H7 (cell line): Measurements from ENCODE around the gene RPTOR. TPM values are rescaled to one million over a fixed set of nuclear protein-coding genes. Genes with fewer than 3 reads are reported as not detected.

Source experiments
- DNase-seq: peaks from one replicate; pipeline ENCODE4 v3.0.0; 2012
- H3K27me3 ChIP-seq: 2 replicates; pipeline ENCODE4 v1.6.0; 2011; ENCODE audit warnings: mild to moderate bottlenecking, low read length; ENCODE audit not compliant: control insufficient read depth, insufficient read depth
- H3K36me3 ChIP-seq: replicated peaks from 2 replicates; pipeline ENCODE4 v1.5.1; 2011; ENCODE audit warnings: low read length; ENCODE audit not compliant: control insufficient read depth, insufficient read depth
- H3K4me3 ChIP-seq: 2 replicates; pipeline ENCODE4 v1.5.1; 2011; ENCODE audit warnings: low read depth, mild to moderate bottlenecking, control low read depth, low read length, moderate library complexity; ENCODE audit not compliant: insufficient read depth
- total RNA-seq: library from RNA; depleted of rRNA; stranded (reverse); fragments of >200 nt; shearing (Covaris generic); gene quantifications from 2 replicates; pipeline ENCODE4 v1.2.3, GENCODE V29; 2014

Gene RPTOR
- total RNA-seq, 1 experiment from 2014 or later: 20.9 TPM

GRCh38 chr17:80783971-80784370 is 239.3 kb downstream of the RPTOR start:
- no peak for DNase-seq
- Histone ChIP-seq H3K27me3 (no peaks in the 10 kb centered on the region), H3K36me3 (no peaks in the 10 kb centered on the region), H3K4me3 (no peak overlapping the region)

DNA sequence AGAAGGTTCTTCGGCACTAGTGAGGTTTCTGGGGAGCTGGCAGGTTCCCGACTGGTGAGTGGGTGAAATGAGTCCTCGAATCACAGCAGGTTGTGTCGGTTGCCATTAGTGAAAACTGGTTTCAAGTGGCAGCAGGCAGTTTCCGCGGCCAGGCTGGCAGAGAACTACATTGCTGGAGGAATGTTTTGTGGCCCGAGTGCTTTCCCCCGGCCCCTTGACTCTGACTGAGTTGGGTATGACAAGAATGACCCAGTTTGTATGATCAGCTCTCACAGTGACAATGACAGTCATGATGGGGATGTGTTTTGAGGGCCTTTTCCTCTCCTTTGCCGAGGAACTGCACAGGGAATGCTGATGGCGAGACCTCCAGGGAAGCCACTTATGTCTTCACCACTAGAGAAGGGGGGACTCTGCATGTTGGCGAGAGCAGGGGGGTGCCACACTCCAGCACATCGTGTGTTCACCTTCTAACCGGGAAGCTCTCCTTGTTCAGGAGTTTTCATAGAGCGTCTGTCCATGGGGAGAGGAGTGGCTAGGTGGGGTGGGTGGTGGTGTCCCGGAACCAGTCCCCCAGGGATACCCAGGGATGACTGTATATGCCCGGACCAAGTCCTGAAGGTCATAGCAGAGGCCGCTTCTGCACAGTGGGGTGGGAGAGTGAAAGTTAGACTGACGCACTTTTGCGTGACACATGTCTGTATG is 241.0 kb downstream of the RPTOR start:
- Histone ChIP-seq H3K4me3 (no peak overlapping the region), H3K27me3 (no peaks in the 10 kb centered on the region), H3K36me3 (no peaks in the 10 kb centered on the region)
- DNase-seq: no peak

GRCh38 chr17:80786470-80786869 is 241.8 kb downstream of the RPTOR start:
- DNase-seq: peak; percentile 77
- Histone ChIP-seq H3K27me3 (no peaks in the 10 kb centered on the region), H3K4me3 (no peak overlapping the region), H3K36me3 (no peaks in the 10 kb centered on the region)

DNA sequence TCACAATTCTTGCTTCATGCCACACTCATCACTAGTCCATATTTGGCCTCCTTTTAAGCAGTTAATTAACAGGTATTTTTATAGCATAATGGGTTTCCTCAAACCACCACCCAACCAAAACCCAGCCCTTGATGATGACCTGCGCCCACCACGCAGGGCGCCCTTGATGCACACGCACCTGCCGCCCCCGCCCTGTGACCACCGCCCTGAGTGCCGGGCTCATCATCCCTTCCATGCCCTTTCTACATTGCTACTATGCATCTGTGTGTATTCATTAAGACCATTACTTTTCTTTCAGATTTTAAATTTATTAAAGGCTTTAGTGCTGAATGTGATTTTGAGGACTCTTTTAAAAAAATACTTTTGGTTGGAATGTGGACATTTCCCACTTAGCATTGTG is 242.2 kb downstream of the RPTOR start:
- DNase-seq: no peak
- Histone ChIP-seq H3K4me3 (no peak overlapping the region), H3K27me3 (no peaks in the 10 kb centered on the region), H3K36me3 (no peaks in the 10 kb centered on the region)

DNA sequence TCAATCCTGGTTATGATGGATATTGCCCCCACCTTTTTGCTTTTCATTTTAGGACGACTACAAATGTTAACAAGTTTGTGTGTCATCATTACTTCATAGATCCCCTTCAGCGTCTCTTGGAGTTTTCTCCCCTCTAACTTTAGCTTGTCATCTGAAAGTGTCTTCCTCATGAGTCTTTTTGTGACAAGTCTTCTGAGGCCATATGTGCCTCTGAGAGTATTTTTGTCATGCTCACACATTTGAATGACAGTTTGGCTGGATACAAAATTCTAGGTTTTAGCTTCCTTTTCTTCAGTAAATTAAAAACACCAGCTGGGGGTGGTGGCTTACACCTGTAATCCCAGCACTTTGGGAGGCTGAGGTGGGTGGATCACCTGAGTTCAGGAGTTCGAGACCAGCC is 243.2 kb downstream of the RPTOR start:
- Histone ChIP-seq H3K36me3 (no peaks in the 10 kb centered on the region), H3K4me3 (no peak overlapping the region), H3K27me3 (no peaks in the 10 kb centered on the region)
- no peak for DNase-seq

DNA sequence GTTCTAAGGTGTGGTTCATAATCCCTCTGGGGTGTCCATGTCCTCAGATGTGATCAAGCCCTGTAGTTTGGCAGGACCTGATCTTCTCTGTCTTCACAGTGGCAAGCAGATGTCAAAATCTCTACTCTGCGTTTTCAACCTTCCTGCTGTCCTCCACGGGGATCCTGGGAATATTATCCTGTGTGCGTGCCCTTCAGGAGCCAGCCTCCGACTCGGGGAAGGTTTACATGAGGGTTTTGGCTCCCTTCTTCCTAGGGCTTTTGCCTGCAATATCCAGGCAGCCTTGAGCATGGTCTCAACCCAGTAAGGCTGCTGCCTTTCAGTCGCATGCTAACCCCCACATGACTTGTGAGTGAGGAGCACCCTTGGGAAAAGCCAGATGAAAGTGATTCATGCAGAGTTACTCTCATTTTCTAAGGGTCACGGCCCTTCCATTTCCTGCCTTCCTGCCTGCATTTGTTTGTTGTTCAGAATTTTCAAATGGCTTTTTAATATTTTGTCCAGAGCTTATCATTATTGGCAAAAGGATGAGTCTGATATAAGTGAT is 244.8 kb downstream of the RPTOR start:
- no peak overlapping the region for H3K4me3 ChIP-seq
- DNase-seq: no peak
- no peaks in the 10 kb centered on the region for H3K27me3 ChIP-seq
- H3K36me3 ChIP-seq: no peaks in the 10 kb centered on the region

GRCh38 chr17:80790021-80790765 is 245.6 kb downstream of the RPTOR start:
- Histone ChIP-seq H3K36me3 (no peaks in the 10 kb centered on the region), H3K4me3 (no peak overlapping the region), H3K27me3 (no peaks in the 10 kb centered on the region)
- no peak for DNase-seq

- no peaks in the 10 kb centered on the region for H3K27me3 ChIP-seq
- no peaks in the 10 kb centered on the region for H3K36me3 ChIP-seq
- DNase-seq: no peak
- no peak overlapping the region for H3K4me3 ChIP-seq
Observed at GRCh38 chr17:80790981-80791742, 246.5 kb downstream of the RPTOR start.

- DNase-seq: no peak
- no peaks in the 10 kb centered on the region for H3K36me3 ChIP-seq
- no peak overlapping the region for H3K4me3 ChIP-seq
- no peaks in the 10 kb centered on the region for H3K27me3 ChIP-seq
Observed at GRCh38 chr17:80791758-80792284, 247.2 kb downstream of the RPTOR start.

- no peak for DNase-seq
- Histone ChIP-seq H3K36me3 (no peaks in the 10 kb centered on the region), H3K4me3 (no peak overlapping the region)
Observed at GRCh38 chr17:80792373-80792781, 247.7 kb downstream of the RPTOR start.

DNA sequence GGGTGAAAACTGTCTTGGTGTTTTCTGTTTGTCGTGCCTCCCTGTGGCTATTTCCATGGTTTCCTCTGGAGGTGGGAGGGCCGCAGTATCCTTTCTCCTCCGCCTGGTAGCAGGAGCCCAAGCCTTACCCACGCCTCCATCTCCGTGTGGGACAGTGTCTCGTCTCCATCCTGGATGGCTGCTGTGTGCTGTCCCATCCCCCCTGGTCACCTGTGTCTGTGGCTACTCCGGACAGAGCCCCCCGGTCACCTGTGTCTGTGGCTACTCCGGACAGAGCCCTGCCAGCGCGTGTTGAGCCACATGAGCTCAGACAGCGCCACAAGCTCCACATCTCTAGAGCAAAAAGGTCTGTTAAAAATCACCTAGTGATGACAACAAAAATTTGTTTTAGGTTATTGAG is 248.8 kb downstream of the RPTOR start:
- H3K4me3 ChIP-seq: no peak overlapping the region
- no peak for DNase-seq
- no peaks in the 10 kb centered on the region for H3K36me3 ChIP-seq
- no peaks in the 10 kb centered on the region for H3K27me3 ChIP-seq

More at GRCh38 chr17:80792373-80792781, 247.7 kb downstream of the RPTOR start:
- no peaks in the 10 kb centered on the region for H3K27me3 ChIP-seq

- no peak overlapping the region for H3K4me3 ChIP-seq
- H3K36me3 ChIP-seq: no peaks in the 10 kb centered on the region
- H3K27me3 ChIP-seq: no peaks in the 10 kb centered on the region
- DNase-seq: no peak
Observed at GRCh38 chr17:80793851-80794267, 249.2 kb downstream of the RPTOR start.

- H3K4me3 ChIP-seq: no peak overlapping the region
- H3K27me3 ChIP-seq: no peaks in the 10 kb centered on the region
- H3K36me3 ChIP-seq: no peaks in the 10 kb centered on the region
- DNase-seq: no peak
Observed at GRCh38 chr17:80794281-80795089, 249.8 kb downstream of the RPTOR start.

- no peak for DNase-seq
- Histone ChIP-seq H3K27me3 (no peaks in the 10 kb centered on the region), H3K36me3 (no peaks in the 10 kb centered on the region), H3K4me3 (no peak overlapping the region)
Observed at GRCh38 chr17:80795090-80795580, 250.5 kb downstream of the RPTOR start.
